Measurements from ENCODE around the gene OSBPL2. TPM values are rescaled to one million over a fixed set of nuclear protein-coding genes. Genes with fewer than 3 reads are reported as not detected.

The OSBPL2 gene
- total and polyA plus RNA-seq, 9 of the 15 experiments (the other 6 are each of a cell fraction or from before 2014, with no cell fraction given) = 2.5 to 25.6 (median 14.1) TPM

DNA sequence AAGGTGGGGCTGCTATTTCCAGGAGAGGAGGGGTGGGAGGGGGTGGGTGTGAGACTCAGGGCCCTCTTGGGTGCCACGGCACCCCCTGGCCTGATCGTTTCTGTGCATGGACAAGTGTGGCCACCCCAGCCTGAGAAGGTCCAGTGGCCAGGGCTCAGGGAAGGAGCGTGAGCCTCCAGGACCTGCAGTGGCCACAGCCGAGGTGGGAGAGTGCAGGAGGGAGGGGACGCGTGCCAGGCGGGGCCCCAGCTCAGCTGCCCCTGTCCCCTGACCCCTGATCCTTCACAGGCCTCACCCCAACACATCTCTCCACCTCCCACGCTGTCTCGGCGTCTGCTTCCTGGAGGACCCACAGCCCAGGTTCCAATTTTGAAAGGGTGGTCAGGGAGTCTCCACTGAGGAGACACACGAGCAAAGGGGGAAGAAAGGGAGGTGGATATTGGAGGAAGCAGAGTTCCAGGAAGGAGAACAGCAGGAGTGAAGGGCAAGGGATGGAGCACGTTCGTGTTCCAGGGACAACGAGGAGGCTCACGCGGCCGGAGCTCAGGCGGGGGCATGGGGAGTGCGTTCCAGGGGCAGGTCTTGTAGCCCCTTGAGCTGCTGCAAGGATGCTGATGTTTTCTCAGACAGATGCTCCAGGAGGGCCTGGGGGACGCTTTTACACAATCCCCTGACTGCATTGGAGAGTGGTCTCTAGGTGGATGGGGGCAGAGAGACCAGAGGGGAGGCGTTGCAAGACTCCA lies 14.0 kb upstream of the OSBPL2 start:
- in situ Hi-C loops (cut with MboI) = no loop called here
- Histone ChIP-seq H3K4me2 (ENCODE audit: insufficient read depth, low read length) (no peak overlapping the region), H3K4me1 (replicated peaks in 1 of 2; ENCODE audit: control insufficient read depth in 2 of 2, insufficient read depth in 2 of 2, low read length in 2 of 2) (peaks cover 0 to 57% of the 10 kb centered on the region in 2 experiments; a peak in 2 of 5 replicates), H3K79me2 (ENCODE audit: control insufficient read depth, insufficient read depth, low read length) (no peaks in the 10 kb centered on the region), H4K20me1 (replicated peaks; ENCODE audit: control insufficient read depth, insufficient read depth, low read length) (peaks cover 5% of the 10 kb centered on the region), H3K36me3 (ENCODE audit: control insufficient read depth, insufficient read depth, low read length) (no peaks in the 10 kb centered on the region), H3K27ac (ENCODE audit: extremely low read depth, low read depth, low read length) (no peak overlapping the region), H3K9me3 (replicated peaks; ENCODE audit: control insufficient read depth, insufficient read depth, low read depth, low read length) (0 out of 2 replicates have a peak, but pooled peaks cover 1% of the 10 kb centered on the region), H3K9ac (ENCODE audit: insufficient read depth in 1 of 2, low read depth in 2 of 2, low read length in 2 of 2) (no peak overlapping the region), H3K4me3 (no peak overlapping the region), H3K27me3 (ENCODE audit: control insufficient read depth in 2 of 2, insufficient read depth in 2 of 2, low read length in 2 of 2) (peaks cover 21 to 71% of the 10 kb centered on the region in 2 experiments; a peak in 4 of 5 replicates), H2AFZ (ENCODE audit: low read depth, low read length) (no peak overlapping the region), H3K9me1 (ENCODE audit: control insufficient read depth, insufficient read depth, low read length) (no peaks in the 10 kb centered on the region)
- ATAC-seq (no peak), FAIRE-seq (no peak), DNase-seq (ENCODE audit: extremely low read depth in 1 of 4, low spot score in 3 of 4) (no peak)
- BruUV-seq (replicated peaks) = no TSS peak
- TF ChIP-seq ZNF143 (CRISPR knock-in tag; IDR thresholded peaks at IDR 0.05) (no peak), U2AF1 (optimal IDR thresholded peaks at IDR 0.05; ENCODE audit: low read depth, low read length) (no peak), FOS (IDR thresholded peaks at IDR 0.05; ENCODE audit: extremely low read depth, insufficient read length) (no peak), ZBTB12 (CRISPR knock-in tag; IDR thresholded peaks at IDR 0.05) (no peak), MIER1 (IDR thresholded peaks at IDR 0.05; ENCODE audit: low read depth) (no peak), TAF9B (IDR thresholded peaks at IDR 0.05; ENCODE audit: partially characterized antibody) (no peak), PYGO2 (tag; IDR thresholded peaks at IDR 0.05) (no peak), ZNF197 (CRISPR knock-in tag; IDR thresholded peaks at IDR 0.05; ENCODE audit: low read depth) (no peak)
- TF ChIP-seq, protein P1, sequence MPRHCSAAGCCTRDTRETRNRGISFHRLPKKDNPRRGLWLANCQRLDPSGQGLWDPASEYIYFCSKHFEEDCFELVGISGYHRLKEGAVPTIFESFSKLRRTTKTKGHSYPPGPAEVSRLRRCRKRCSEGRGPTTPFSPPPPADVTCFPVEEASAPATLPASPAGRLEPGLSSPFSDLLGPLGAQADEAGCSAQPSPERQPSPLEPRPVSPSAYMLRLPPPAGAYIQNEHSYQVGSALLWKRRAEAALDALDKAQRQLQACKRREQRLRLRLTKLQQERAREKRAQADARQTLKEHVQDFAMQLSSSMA (CRISPR knock-in tag; IDR thresholded peaks at IDR 0.05) = no peak
- intact Hi-C loops (cut with micrococcal nuclease) = no loop called here
- ChIA-PET CTCF (ENCODE audit: low intra/inter-chr PET ratio) (no interaction called here), POLR2A (interaction anchor here (0.6 to 1.7 kb wide), 2 partner anchors 7 to 21 kb away, joined by 3 to 7 read pairs; no protein-coding TSS in a partner anchor)
- 3% methylated on average over 14 of the region's 21 CpGs for WGBS (ENCODE audit: insufficient coverage, low coverage, missing lambda C conversion rate)

All from K562 (cell line).